GM18520 (cell line): Measurements from ENCODE around the gene PACSIN3.
"Not testable (repeated sequence)": the region's sequence is repeated elsewhere in the genome, so short reads cannot be mapped to it uniquely, and the experiment has no call there.

Experiments used
- ATAC-seq: cut with Tn5 transposase; IDR thresholded peaks from one replicate; pipeline ENCODE4 v1.9.1; 2021; ENCODE audit not compliant: unreplicated experiment

The PACSIN3 gene

DNA sequence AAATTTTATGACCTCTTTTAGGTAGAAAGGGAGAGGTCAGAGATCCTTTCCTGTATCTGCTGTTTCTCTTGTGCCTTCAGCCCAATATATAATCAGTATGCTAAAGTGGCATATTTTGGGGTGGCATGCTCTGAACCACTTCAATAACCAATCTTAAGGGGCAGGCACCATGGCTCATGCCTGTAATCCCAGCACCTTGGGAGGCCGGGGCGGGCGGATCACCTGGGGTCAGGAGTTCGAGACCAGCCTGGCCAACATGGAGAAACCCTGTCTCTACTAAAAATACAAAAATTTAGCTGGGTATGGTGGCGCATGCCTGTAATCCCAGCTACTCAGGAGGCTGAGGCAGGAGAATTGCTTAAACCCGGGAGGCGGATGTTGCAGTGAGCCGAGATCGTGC, 11.9 kb upstream of the PACSIN3 start:
- not testable (repeated sequence) for ATAC-seq

GRCh38 chr11:47192111-47192510, 5.9 kb upstream of the PACSIN3 start:
- no peak for ATAC-seq

- ATAC-seq = not testable (repeated sequence)
Observed at GRCh38 chr11:47191137-47191536, 4.9 kb upstream of the PACSIN3 start.

DNA sequence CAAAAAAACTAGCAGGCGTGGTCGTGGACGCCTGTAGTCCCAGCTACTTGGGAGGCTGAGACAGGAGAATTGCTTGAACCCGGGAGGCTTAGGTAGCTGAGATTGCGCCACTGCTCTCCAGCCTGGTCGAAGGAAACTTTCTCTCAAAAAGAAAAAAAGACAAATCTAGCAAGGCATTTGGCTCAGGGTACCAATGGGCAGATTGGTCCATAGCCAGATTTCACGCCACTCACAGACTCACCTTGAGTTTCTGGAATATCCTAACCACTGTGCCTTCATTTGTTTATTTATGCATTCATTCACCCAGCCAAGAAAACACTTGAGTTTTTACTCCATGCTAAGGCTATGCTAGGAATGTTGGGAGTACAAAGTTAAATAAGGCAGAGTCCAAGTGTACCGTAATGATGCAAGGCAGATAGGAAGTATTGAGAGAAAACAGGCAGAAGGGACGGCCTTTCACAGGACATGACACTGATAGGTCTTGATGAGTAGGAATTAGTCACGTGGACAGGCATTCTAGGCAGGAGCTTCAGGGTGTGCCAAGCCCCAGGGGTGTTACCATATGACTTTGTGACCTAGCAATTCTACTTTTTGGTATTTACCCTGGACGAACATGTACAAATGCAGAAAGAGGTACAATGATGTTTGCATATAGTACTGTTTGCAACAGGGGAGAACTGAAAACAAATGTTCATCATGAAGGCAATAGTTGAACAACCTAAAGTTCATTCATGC, 3.0 kb upstream of the PACSIN3 start:
- ATAC-seq = no peak

DNA sequence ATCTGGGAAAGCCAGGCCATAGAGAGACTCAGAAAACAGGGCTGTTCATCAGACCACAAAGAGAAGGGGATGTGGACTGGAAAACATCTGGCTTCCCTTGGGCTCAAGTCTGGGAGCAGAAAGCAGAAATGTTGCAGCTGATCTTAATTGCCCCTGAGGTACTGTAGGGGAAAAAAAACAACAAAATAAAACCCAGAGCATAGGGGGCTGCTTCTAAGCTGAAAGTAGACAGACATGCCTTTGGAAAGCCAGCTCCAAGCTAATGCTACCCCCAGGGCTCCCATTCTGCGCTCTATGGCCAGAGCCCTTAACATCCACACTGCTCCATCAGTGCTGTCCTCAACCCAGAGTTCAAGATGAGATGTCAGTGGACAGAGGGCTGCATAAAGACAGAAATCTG, 2.0 kb upstream of the PACSIN3 start:
- ATAC-seq = no peak

DNA sequence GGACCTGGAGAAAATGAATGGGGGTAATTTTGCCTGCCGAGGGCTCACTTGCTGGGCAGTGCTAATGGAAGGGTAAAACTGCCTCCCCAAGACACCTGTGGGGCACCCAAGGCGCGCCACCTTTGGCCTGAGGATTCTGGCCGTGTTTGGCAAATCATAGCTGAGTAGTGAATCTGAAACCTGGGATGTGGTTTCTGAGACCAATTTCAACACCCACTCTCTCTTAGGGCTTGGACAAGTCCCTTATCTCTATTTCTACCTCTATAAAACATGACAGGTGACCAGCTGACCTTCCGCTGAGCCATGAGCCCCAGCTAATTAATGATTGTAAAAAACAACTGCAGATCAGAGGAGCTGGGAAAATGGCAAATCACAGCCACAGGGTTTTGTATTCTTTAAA, 1.5 kb upstream of the PACSIN3 start:
- ATAC-seq = no peak

GRCh38 chr11:47186700-47187695, 764 bp upstream of the PACSIN3 start:
- no peak for ATAC-seq

- no peak for ATAC-seq
Observed at GRCh38 chr11:47185305-47186075, 744 bp downstream of the PACSIN3 start.

GRCh38 chr11:47184711-47185304, 1.4 kb downstream of the PACSIN3 start:
- ATAC-seq = no peak

- no peak for ATAC-seq
Observed at GRCh38 chr11:47183969-47184368, 2.3 kb downstream of the PACSIN3 start.

GRCh38 chr11:47183031-47183856, 3.0 kb downstream of the PACSIN3 start:
- ATAC-seq = no peak

- no peak for ATAC-seq
Observed at GRCh38 chr11:47182380-47182779, 3.9 kb downstream of the PACSIN3 start.

GRCh38 chr11:47181271-47181670, 5.0 kb downstream of the PACSIN3 start:
- ATAC-seq = no peak

DNA sequence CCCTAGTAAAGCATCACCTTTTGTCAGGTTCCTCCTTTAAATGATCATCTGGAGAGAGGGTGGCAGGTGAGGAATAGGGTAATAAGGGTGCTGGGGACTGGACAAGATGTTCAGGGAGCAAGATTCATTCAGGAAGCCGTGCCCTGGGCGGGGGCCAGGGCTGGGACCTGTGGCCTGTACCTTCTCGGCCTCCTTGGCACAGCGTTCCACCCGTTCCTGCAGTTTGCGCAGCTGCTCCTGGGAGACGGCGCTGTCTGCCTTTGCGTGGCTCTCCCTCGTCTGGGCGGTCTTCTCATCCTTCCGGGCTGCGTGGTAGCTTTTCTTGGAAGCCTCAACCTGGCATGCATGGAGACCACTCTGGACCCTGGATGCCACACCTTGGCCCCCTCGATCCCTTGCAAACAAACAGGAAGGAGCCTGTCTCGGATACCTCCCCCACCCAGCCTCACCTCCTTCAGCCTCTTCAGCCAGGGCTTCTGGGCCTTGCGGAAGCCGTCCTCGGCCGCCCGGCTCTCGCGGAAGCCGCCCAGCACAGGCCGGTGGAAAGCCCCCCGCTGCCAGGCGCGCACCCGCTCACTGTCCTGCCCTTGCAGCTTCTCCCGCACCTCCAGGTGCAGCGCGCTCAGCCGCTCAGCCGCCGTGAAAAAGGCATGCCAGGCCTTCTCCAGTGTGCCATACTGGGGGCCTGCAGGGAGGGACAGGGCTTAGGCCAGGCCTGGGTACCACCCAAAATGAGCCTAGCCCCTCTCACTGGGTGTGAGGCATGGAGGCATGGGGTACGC, 6.0 kb downstream of the PACSIN3 start:
- no peak for ATAC-seq

DNA sequence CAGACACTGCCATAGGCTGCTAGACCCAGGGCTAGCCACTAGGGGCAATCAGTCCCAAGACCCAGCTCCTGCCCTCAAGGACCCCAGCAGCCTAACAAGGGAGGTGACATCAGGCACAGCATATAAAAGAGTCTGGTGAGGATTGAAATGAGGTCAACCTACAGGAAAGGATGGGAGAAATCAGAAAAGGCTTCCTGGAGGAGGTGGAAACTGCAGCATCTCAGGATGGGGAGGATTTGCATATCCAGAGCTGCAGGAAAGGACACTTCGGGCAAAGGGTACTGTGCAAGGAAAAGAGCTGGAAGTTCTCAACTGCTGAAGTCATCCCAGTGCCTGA, 6.6 kb downstream of the PACSIN3 start:
- ATAC-seq = no peak

DNA sequence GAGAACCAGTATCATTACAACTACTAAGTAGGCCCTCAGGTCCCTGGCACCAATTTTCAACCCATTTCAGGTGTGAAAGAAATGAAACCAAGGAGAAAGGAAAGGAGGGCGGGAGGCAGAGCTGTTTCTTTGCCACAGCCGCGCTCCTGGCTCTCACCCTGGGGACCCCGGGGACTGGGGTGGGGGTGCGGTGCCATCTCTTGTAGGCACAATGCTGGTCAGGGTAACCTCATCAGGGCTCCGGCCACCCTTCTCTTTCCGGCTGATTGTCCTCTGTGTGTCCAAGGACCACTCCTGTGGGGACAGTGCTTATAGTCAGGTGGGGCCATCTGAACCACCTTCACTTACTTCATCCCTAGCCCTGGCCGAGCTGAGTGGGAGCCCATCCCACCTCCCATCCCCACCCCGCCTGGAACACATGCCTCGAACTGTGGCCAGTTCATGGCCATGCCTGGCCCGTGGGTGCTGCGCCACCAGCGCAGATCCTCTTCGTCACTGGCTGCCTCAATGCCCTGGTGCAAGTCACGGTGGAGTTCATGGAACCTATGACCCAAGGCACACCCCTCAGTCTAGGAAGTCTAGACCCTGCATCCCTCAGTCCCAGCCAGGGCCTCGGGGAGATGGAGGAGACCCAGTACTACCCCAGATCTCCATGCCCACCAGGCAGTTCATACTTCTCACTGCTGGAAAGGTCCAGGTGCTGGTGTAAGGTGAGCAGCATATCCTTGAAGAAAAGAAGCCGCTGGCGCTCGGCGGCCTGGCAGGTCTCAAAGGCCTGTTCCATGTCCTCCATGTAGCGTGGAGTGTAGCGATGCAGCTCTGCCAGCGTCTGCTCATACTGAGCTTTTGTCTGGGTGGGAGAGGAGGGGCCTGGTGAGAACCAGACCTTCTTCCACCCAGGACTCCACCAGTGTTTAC, 7.2 kb downstream of the PACSIN3 start:
- no peak for ATAC-seq

GRCh38 chr11:47178316-47178715, 7.9 kb downstream of the PACSIN3 start:
- no peak for ATAC-seq

GRCh38 chr11:47177846-47178245, 8.4 kb downstream of the PACSIN3 start:
- ATAC-seq = no peak
